Measurements from ENCODE around the gene SQSTM1.

Gene SQSTM1

GRCh38 chr5:179880066-179880650 lies 59.5 kb downstream of the SQSTM1 start:
- Histone ChIP-seq H3K79me2 (ENCODE audit: insufficient read depth, low read length) (no peaks in the 10 kb centered on the region), H3K9me2 (replicated peaks; ENCODE audit: insufficient read depth, low read length) (no peaks in the 10 kb centered on the region), H3F3A (ENCODE audit: insufficient read depth) (no peaks in the 10 kb centered on the region; the same call in 1 of the 2 replicates), H3K4me2 (ENCODE audit: low read depth, low read length, poor library complexity, severe bottlenecking) (no peak overlapping the region), H3K9me3 (ENCODE audit: insufficient read depth, low read length) (peaks cover 26% of the 10 kb centered on the region; the same call in 1 of the 2 replicates), H4K20me1 (ENCODE audit: low read depth, low read length) (no peaks in the 10 kb centered on the region), H3K36me3 (ENCODE audit: low read length) (peaks cover 22% of the 10 kb centered on the region), H3K27me3 (ENCODE audit: low read length) (no peaks in the 10 kb centered on the region), H3K27ac (ENCODE audit: low read depth, low read length) (no peak overlapping the region), H2AFZ (ENCODE audit: low read depth, low read length, severe bottlenecking) (no peak overlapping the region), H3K4me3 (ENCODE audit: insufficient read depth, low read length, poor library complexity, severe bottlenecking) (no peak overlapping the region), H3K9ac (ENCODE audit: low read length) (no peak overlapping the region)
- TF ChIP-seq EZH2phosphoT487 (conservative IDR thresholded peaks at IDR 0.05; ENCODE audit: low read length), result no peak
- no peak for TF ChIP-seq CTCF (IDR thresholded peaks at IDR 0.05; ENCODE audit: insufficient read depth, low read length, poor library complexity, severe bottlenecking)

GRCh38 chr5:179880848-179881590 lies 60.3 kb downstream of the SQSTM1 start:
- Histone ChIP-seq H3K79me2 (ENCODE audit: insufficient read depth, low read length) (no peaks in the 10 kb centered on the region), H4K20me1 (ENCODE audit: low read depth, low read length) (no peaks in the 10 kb centered on the region), H3K4me2 (ENCODE audit: low read depth, low read length, poor library complexity, severe bottlenecking) (no peak overlapping the region), H3F3A (ENCODE audit: insufficient read depth) (no peaks in the 10 kb centered on the region; the same call in 1 of the 2 replicates), H2AFZ (ENCODE audit: low read depth, low read length, severe bottlenecking) (no peak overlapping the region), H3K9ac (ENCODE audit: low read length) (no peak overlapping the region), H3K4me3 (ENCODE audit: insufficient read depth, low read length, poor library complexity, severe bottlenecking) (no peak overlapping the region), H3K27ac (ENCODE audit: low read depth, low read length) (no peak overlapping the region), H3K9me3 (ENCODE audit: insufficient read depth, low read length) (peaks cover 26% of the 10 kb centered on the region; the same call in 1 of the 2 replicates), H3K9me2 (replicated peaks; ENCODE audit: insufficient read depth, low read length) (no peaks in the 10 kb centered on the region), H3K27me3 (ENCODE audit: low read length) (no peaks in the 10 kb centered on the region), H3K36me3 (ENCODE audit: low read length) (peaks cover 26% of the 10 kb centered on the region)
- TF ChIP-seq CTCF (IDR thresholded peaks at IDR 0.05; ENCODE audit: insufficient read depth, low read length, poor library complexity, severe bottlenecking) (no peak), EZH2phosphoT487 (conservative IDR thresholded peaks at IDR 0.05; ENCODE audit: low read length) (no peak)

- no peak overlapping the region for H3K4me2 ChIP-seq (ENCODE audit: low read depth, low read length, poor library complexity, severe bottlenecking)
- peaks cover 26% of the 10 kb centered on the region for H3K36me3 ChIP-seq (ENCODE audit: low read length)
- H2AFZ ChIP-seq (ENCODE audit: low read depth, low read length, severe bottlenecking), result no peak overlapping the region
- no peaks in the 10 kb centered on the region for H3K79me2 ChIP-seq (ENCODE audit: insufficient read depth, low read length)
- no peaks in the 10 kb centered on the region for H3K9me2 ChIP-seq (replicated peaks; ENCODE audit: insufficient read depth, low read length)
- no peak overlapping the region for H3K4me3 ChIP-seq (ENCODE audit: insufficient read depth, low read length, poor library complexity, severe bottlenecking)
- no peaks in the 10 kb centered on the region for H3K27me3 ChIP-seq (ENCODE audit: low read length)
- no peaks in the 10 kb centered on the region; the same call in 1 of the 2 replicates for H3F3A ChIP-seq (ENCODE audit: insufficient read depth)
- no peak for TF ChIP-seq CTCF (IDR thresholded peaks at IDR 0.05; ENCODE audit: insufficient read depth, low read length, poor library complexity, severe bottlenecking)
- TF ChIP-seq EZH2phosphoT487 (conservative IDR thresholded peaks at IDR 0.05; ENCODE audit: low read length), result no peak
- H3K9me3 ChIP-seq (ENCODE audit: insufficient read depth, low read length), result peaks cover 26% of the 10 kb centered on the region; the same call in 1 of the 2 replicates
- H4K20me1 ChIP-seq (ENCODE audit: low read depth, low read length), result no peaks in the 10 kb centered on the region
- no peak overlapping the region for H3K27ac ChIP-seq (ENCODE audit: low read depth, low read length)
- H3K9ac ChIP-seq (ENCODE audit: low read length), result no peak overlapping the region
These were observed 61.6 kb downstream of the SQSTM1 start for GRCh38 chr5:179882338-179882737.
